IMR-90 (cell line): ENCODE data around the gene TLNRD1. TPM values are rescaled to one million over a fixed set of nuclear protein-coding genes. Genes with fewer than 3 reads are reported as not detected.

Experiments
- ATAC-seq: fragments of 200-7000 bp; cut with Tn5 transposase; 2 replicates; pipeline ENCODE4 v1.9.1; 2020; ENCODE audit warnings: low read depth, mild to moderate bottlenecking, moderate library complexity
- BruUV-seq: library from RNA; stranded (reverse); fragments of 400-500 nt; replicated peaks from 2 replicates; lab custom pipeline; 2021; lab: Mats Ljungman, UMichigan
- CTCF ChIA-PET: fragments of 300-600 bp; formaldehyde crosslinking; extraction: SDS; loops from one replicate; lab custom pipeline; 2021; ENCODE audit warnings: antibody characterized with exemption; lab: Yijun Ruan, JAX
- POLR2A ChIA-PET: fragments of 300-600 bp; sonication (Branson Sonifier 250); formaldehyde crosslinking; loops from one replicate; lab custom pipeline; 2022; ENCODE audit warnings: antibody characterized with exemption; ENCODE audit not compliant: unreplicated experiment; lab: Charles Lee
- DNase-seq: peaks from one replicate; pipeline ENCODE4 v3.0.0; 2013
- H2AFZ ChIP-seq: replicated peaks from 2 replicates; pipeline ENCODE3; 2013; ENCODE audit warnings: low read length, mild to moderate bottlenecking; ENCODE audit not compliant: poor library complexity
- H2AK5ac ChIP-seq: 2 replicates; pipeline ENCODE4 v1.6.1; 2013; ENCODE audit warnings: low read depth, low read length, inconsistent platforms
- H2AK9ac ChIP-seq: replicated peaks from 2 replicates; pipeline ENCODE3; 2013; ENCODE audit warnings: mild to moderate bottlenecking, low read depth, low read length, moderate library complexity; ENCODE audit not compliant: poor library complexity
- H2BK120ac ChIP-seq: 2 replicates; pipeline ENCODE4 v1.6.1; 2013; ENCODE audit warnings: low read depth, low read length, inconsistent platforms
- H2BK15ac ChIP-seq: 3 replicates; pipeline ENCODE4 v1.6.1; 2013; ENCODE audit warnings: low read depth, low read length, inconsistent platforms
- H2BK20ac ChIP-seq: 2 replicates; pipeline ENCODE4 v1.6.1; 2013; ENCODE audit warnings: low read depth, mild to moderate bottlenecking, inconsistent platforms, low read length, moderate library complexity
- H2BK5ac ChIP-seq: 2 replicates; pipeline ENCODE4 v1.6.1; 2013; ENCODE audit warnings: mild to moderate bottlenecking, low read depth, low read length, inconsistent platforms; ENCODE audit not compliant: poor library complexity, severe bottlenecking
- H3K14ac ChIP-seq: replicated peaks from 2 replicates; pipeline ENCODE4 v1.6.1; 2013; ENCODE audit warnings: low read depth, low read length, inconsistent platforms
- H3K18ac ChIP-seq: 2 replicates; pipeline ENCODE4 v1.6.1; 2013; ENCODE audit warnings: low read depth, low read length, control low read depth
- H3K23ac ChIP-seq: 2 replicates; pipeline ENCODE4 v1.6.1; 2013; ENCODE audit warnings: low read depth, low read length, inconsistent platforms
- H3K27ac ChIP-seq: 2 replicates; pipeline ENCODE4 v1.5.1; 2013; ENCODE audit warnings: mild to moderate bottlenecking, control low read depth, low read length; ENCODE audit not compliant: insufficient read depth
- H3K27me3 ChIP-seq: 2 replicates; pipeline ENCODE4 v1.6.1; 2013; ENCODE audit warnings: low read length; ENCODE audit not compliant: control insufficient read depth, insufficient read depth
- H3K36me3 ChIP-seq: 2 replicates; pipeline ENCODE4 v1.6.1; 2013; ENCODE audit warnings: low read length, mixed read lengths; ENCODE audit not compliant: control insufficient read depth, insufficient read depth
- H3K4ac ChIP-seq: 2 replicates; pipeline ENCODE4 v1.6.1; 2013; ENCODE audit warnings: low read depth, low read length, inconsistent platforms
- H3K4me1 ChIP-seq: 2 replicates; pipeline ENCODE4 v1.6.1; 2013; ENCODE audit warnings: low read length, mixed read lengths; ENCODE audit not compliant: control insufficient read depth, insufficient read depth
- H3K4me2 ChIP-seq: 2 replicates; pipeline ENCODE4 v1.6.1; 2013; ENCODE audit warnings: low read depth, mild to moderate bottlenecking, control low read depth, low read length, moderate library complexity
- H3K4me3 ChIP-seq: 2 replicates; pipeline ENCODE4 v1.5.1; 2013; ENCODE audit warnings: low read depth, mild to moderate bottlenecking, control low read depth, low read length, moderate library complexity; ENCODE audit not compliant: insufficient read depth
- H3K56ac ChIP-seq: 2 replicates; pipeline ENCODE4 v1.6.1; 2013; ENCODE audit warnings: low read length, inconsistent platforms; ENCODE audit not compliant: insufficient read depth; ENCODE audit errors: extremely low read depth
- H3K79me1 ChIP-seq, 2 experiments: 2 replicates each; pipeline ENCODE4 v1.6.1; 2013; ENCODE audit warnings: low read length in 2 of 2, inconsistent platforms in 1 of 2, low read depth in 1 of 2
- H3K9ac ChIP-seq: 2 replicates; pipeline ENCODE4 v1.6.1; 2013; ENCODE audit warnings: low read depth, low read length, control low read depth
- H3K9me1 ChIP-seq: 2 replicates; pipeline ENCODE4 v1.6.1; 2013; ENCODE audit warnings: low read length, inconsistent platforms; ENCODE audit not compliant: insufficient read depth
- H3K9me3 ChIP-seq: 2 replicates; pipeline ENCODE4 v1.6.1; 2013; ENCODE audit warnings: low read length; ENCODE audit not compliant: control insufficient read depth, insufficient read depth
- H4K20me1 ChIP-seq: 2 replicates; pipeline ENCODE4 v1.6.1; 2013; ENCODE audit warnings: low read length, inconsistent platforms; ENCODE audit not compliant: insufficient read depth
- H4K5ac ChIP-seq: 2 replicates; pipeline ENCODE4 v1.6.1; 2013; ENCODE audit warnings: mild to moderate bottlenecking, low read depth, low read length, control low read depth
- H4K8ac ChIP-seq, 2 experiments: 2 replicates each; pipeline ENCODE4 v1.6.1; 2013; ENCODE audit warnings: low read depth in 2 of 2, low read length in 2 of 2, control low read depth in 1 of 2, inconsistent platforms in 1 of 2
- H4K91ac ChIP-seq: 2 replicates; pipeline ENCODE4 v1.6.1; 2013; ENCODE audit warnings: low read depth, low read length, inconsistent platforms; ENCODE audit not compliant: insufficient read depth
- BHLHE40 ChIP-seq: fragments of 150-350 bp; IDR thresholded peaks from 2 replicates; pipeline ENCODE4 v1.6.1; 2016; ENCODE audit warnings: mild to moderate bottlenecking, low read depth, low read length
- CEBPB ChIP-seq: IDR thresholded peaks from 2 replicates; pipeline ENCODE4 v1.6.1; 2012; ENCODE audit warnings: low read depth, low read length, improper control_type of control experiment
- CHD1 ChIP-seq: IDR thresholded peaks from 2 replicates; pipeline ENCODE4 v1.6.1; 2012; ENCODE audit warnings: low read depth, low read length, improper control_type of control experiment
- FOS ChIP-seq: fragments of 150-350 bp; IDR thresholded peaks from 2 replicates; pipeline ENCODE4 v1.6.1; 2016; ENCODE audit warnings: low read depth, low read length
- MAFK ChIP-seq: IDR thresholded peaks from 2 replicates; pipeline ENCODE4 v1.6.1; 2012; ENCODE audit warnings: low read depth, low read length, improper control_type of control experiment
- MAZ ChIP-seq: IDR thresholded peaks from 2 replicates; pipeline ENCODE4 v1.6.1; 2012; ENCODE audit warnings: low read depth, mild to moderate bottlenecking, low read length, improper control_type of control experiment, moderate library complexity, borderline replicate concordance
- MXI1 ChIP-seq: IDR thresholded peaks from 2 replicates; pipeline ENCODE4 v1.6.1; 2012; ENCODE audit warnings: low read depth, mild to moderate bottlenecking, low read length, moderate library complexity, borderline replicate concordance
- NFE2L2 ChIP-seq: fragments of 150-350 bp; IDR thresholded peaks from 2 replicates; pipeline ENCODE4 v1.6.1; 2016; ENCODE audit warnings: low read depth, mild to moderate bottlenecking, low read length
- RAD21 ChIP-seq: IDR thresholded peaks from 2 replicates; pipeline ENCODE4 v1.6.1; 2012; ENCODE audit warnings: low read length, improper control_type of control experiment
- RCOR1 ChIP-seq: IDR thresholded peaks from 2 replicates; pipeline ENCODE4 v1.6.1; 2012; ENCODE audit warnings: mild to moderate bottlenecking, low read length, improper control_type of control experiment; ENCODE audit not compliant: insufficient replicate concordance
- RFX5 ChIP-seq: IDR thresholded peaks from 2 replicates; pipeline ENCODE4 v1.8.0; 2012; ENCODE audit warnings: low read depth, mild to moderate bottlenecking, low read length, moderate library complexity
- SMC3 ChIP-seq: fragments of 150-350 bp; IDR thresholded peaks from 2 replicates; pipeline ENCODE4 v1.6.1; 2016; ENCODE audit warnings: low read depth, mild to moderate bottlenecking, antibody characterized with exemption, low read length, moderate library complexity
- WGBS, 2 experiments: methylation state at CpG; one replicate each; pipeline versions ENCODE4 v1.1.5 to v1.1.7; 2013; ENCODE audit warnings: missing lambda C conversion rate in 2 of 2; ENCODE audit not compliant: insufficient read length in 1 of 2; ENCODE audit errors: extremely low coverage in 2 of 2; 5-methylcytosine and 5-hydroxymethylcytosine counted together
- dilution Hi-C: fragments of 300-500 bp; cut with HindIII; formaldehyde crosslinking; loops from one replicate; pipeline ENCODE4 v1.14.3; 2018; ENCODE audit warnings: low sequenced_read_pairs; ENCODE audit not compliant: unreplicated experiment
- in situ Hi-C: fragments of 300-500 bp; cut with MboI; formaldehyde crosslinking; loops from 3 replicates; pipeline ENCODE4 v1.14.3; 2019; ENCODE audit warnings: low sequenced_read_pairs, inconsistent platforms, mixed read lengths
- intact Hi-C: fragments of 100-400 bp; cut with micrococcal nuclease; formaldehyde crosslinking; loops from 2 replicates; pipeline ENCODE4 v1.10.0; 2022
- polyA plus RNA-seq, 3 experiments: library from polyadenylated mRNA; depleted of rRNA; stranded (reverse); fragments of >200 nt; gene quantifications; 2 replicates each; pipeline ENCODE4 v1.2.3, GENCODE V29; 2012; ENCODE audit warnings: low replicate concordance in 1 of 3
- total RNA-seq: library from RNA; depleted of rRNA; stranded (reverse); fragments of >200 nt; gene quantifications from 2 replicates; pipeline ENCODE4 v1.2.3, GENCODE V29; 2012
- TF ChIP-seq, protein P1 (sequence below): fragments of 150-350 bp; IDR thresholded peaks from 2 replicates; pipeline ENCODE4 v1.6.1; 2017; ENCODE audit warnings: mild to moderate bottlenecking, antibody characterized with exemption, low read length, low read depth
- TF ChIP-seq, protein P2 (sequence below): fragments of 150-350 bp; IDR thresholded peaks from 2 replicates; pipeline ENCODE4 v1.6.1; 2016; ENCODE audit warnings: low read depth, mild to moderate bottlenecking, low read length, moderate library complexity, borderline replicate concordance

The TLNRD1 gene
- total and polyA plus RNA-seq, 2 of the 4 experiments (the other 2 are of a cell fraction) = 2.2 to 6.8 TPM

- Histone ChIP-seq H2AK5ac (no peak overlapping the region; the same call in 1 of the 2 replicates), H3K9me1 (peaks cover 5% of the 10 kb centered on the region; the same call in 1 of the 2 replicates), H3K4me3 (peak overlapping the region; percentile 89), H2AK9ac (peak overlapping the region; percentile 84), H2AFZ (peak overlapping the region; percentile 96), H3K27ac (peak overlapping the region; percentile 77), H2BK15ac (no peak overlapping the region), H3K4me1 (peaks cover 13% of the 10 kb centered on the region), H3K18ac (no peak overlapping the region), H3K4ac (peak overlapping the region; percentile 11; the same call in 1 of the 2 replicates), H3K9ac (peak overlapping the region; percentile 15; the same call in 1 of the 2 replicates), H3K9me3 (no peaks in the 10 kb centered on the region), H3K14ac (no peak overlapping the region; the same call in 1 of the 2 replicates), H2BK5ac (peak overlapping the region; percentile 55), H3K23ac (0 out of 2 replicates have a peak overlapping the region, but pooled peaks have one; percentile 21), H2BK120ac (no peak overlapping the region), H3K27me3 (no peaks in the 10 kb centered on the region), H4K5ac (no peak overlapping the region), H3K56ac (no peak overlapping the region), H2BK20ac (no peak overlapping the region), H3K36me3 (peaks cover 14% of the 10 kb centered on the region), H4K8ac (no peak overlapping the region; a peak in 1 of 4 replicates), H3K4me2 (peak overlapping the region; percentile 52), H3K79me1 (peaks cover 32 to 53% of the 10 kb centered on the region in 2 experiments), H4K91ac (no peak overlapping the region; the same call in 1 of the 2 replicates), H4K20me1 (peaks cover 37% of the 10 kb centered on the region)
- dilution Hi-C loops = no loop called here
- ATAC-seq (peak; percentile 1), DNase-seq (no peak)
- BruUV-seq = no TSS peak
- WGBS, 2 experiments = 60% methylated on average over 72 of the region's 89 CpGs; no CpG with 5 or more reads in 1 of the 2 experiments
- ChIA-PET CTCF (no interaction called here), POLR2A (no interaction called here)
- intact Hi-C loops = loop anchor here (5.0 kb wide), 1 partner anchor 95 kb away; no protein-coding TSS in a partner anchor
- in situ Hi-C loops = no loop called here
- TF ChIP-seq RAD21 (no peak), CHD1 (no peak), RCOR1 (no peak), CEBPB (no peak), SMC3 (no peak), NFE2L2 (no peak), RFX5 (no peak), FOS (no peak), BHLHE40 (no peak), MAFK (no peak), MXI1 (no peak), MAZ (no peak)
- TF ChIP-seq, protein P1, sequence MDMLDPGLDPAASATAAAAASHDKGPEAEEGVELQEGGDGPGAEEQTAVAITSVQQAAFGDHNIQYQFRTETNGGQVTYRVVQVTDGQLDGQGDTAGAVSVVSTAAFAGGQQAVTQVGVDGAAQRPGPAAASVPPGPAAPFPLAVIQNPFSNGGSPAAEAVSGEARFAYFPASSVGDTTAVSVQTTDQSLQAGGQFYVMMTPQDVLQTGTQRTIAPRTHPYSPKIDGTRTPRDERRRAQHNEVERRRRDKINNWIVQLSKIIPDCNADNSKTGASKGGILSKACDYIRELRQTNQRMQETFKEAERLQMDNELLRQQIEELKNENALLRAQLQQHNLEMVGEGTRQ = no peak
- TF ChIP-seq, protein P2, sequence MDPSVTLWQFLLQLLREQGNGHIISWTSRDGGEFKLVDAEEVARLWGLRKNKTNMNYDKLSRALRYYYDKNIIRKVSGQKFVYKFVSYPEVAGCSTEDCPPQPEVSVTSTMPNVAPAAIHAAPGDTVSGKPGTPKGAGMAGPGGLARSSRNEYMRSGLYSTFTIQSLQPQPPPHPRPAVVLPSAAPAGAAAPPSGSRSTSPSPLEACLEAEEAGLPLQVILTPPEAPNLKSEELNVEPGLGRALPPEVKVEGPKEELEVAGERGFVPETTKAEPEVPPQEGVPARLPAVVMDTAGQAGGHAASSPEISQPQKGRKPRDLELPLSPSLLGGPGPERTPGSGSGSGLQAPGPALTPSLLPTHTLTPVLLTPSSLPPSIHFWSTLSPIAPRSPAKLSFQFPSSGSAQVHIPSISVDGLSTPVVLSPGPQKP = no peak
Measured at GRCh38 chr15:81002331-81003096, 1.8 kb downstream of the TLNRD1 start.
